SK-N-SH treated with all-trans-retinoic acid at 6 μM for 48 hours (cell line): ENCODE data around the gene GRIK5.

Experiments used
- ATAC-seq: fragments of 200-7000 bp; cut with Tn5 transposase; 3 replicates; pipeline ENCODE4 v1.9.1; 2020; ENCODE audit warnings: mild to moderate bottlenecking, moderate library complexity
- BACH2 ChIP-seq: fragments of 250-450 bp; sonication (Bioruptor Pico); IDR thresholded peaks from 2 replicates; pipeline ENCODE4 v1.9.0; 2021; ENCODE audit warnings: mild to moderate bottlenecking, borderline replicate concordance
- CREB5 ChIP-seq: fragments of 250-450 bp; sonication (Bioruptor Pico); IDR thresholded peaks from 2 replicates; pipeline ENCODE4 v1.5.1; 2020; ENCODE audit warnings: low read depth, mild to moderate bottlenecking, moderate library complexity
- CSRNP3 ChIP-seq: fragments of 250-450 bp; sonication (Bioruptor Pico); IDR thresholded peaks from 2 replicates; pipeline ENCODE4 v1.5.1; 2021; ENCODE audit warnings: mild to moderate bottlenecking, moderate library complexity
- ESRRG ChIP-seq: fragments of 250-450 bp; sonication (Bioruptor Pico); IDR thresholded peaks from 2 replicates; pipeline ENCODE4 v1.6.1; 2021; ENCODE audit warnings: mild to moderate bottlenecking
- GLIS3 ChIP-seq: fragments of 250-450 bp; sonication (Bioruptor Pico); IDR thresholded peaks from 2 replicates; pipeline ENCODE4 v1.5.0; 2020; ENCODE audit warnings: mild to moderate bottlenecking, moderate library complexity
- ISL1 ChIP-seq: fragments of 250-450 bp; sonication (Bioruptor Pico); IDR thresholded peaks from 2 replicates; pipeline ENCODE4 v2.1.2; 2022; ENCODE audit warnings: mild to moderate bottlenecking, moderate library complexity
- OSR1 ChIP-seq: fragments of 250-450 bp; sonication (Bioruptor Pico); IDR thresholded peaks from 2 replicates; pipeline ENCODE4 v1.8.0; 2022; ENCODE audit warnings: moderate library complexity, mild to moderate bottlenecking, inconsistent platforms
- PATZ1 ChIP-seq: fragments of 250-450 bp; sonication (Bioruptor Pico); IDR thresholded peaks from 2 replicates; pipeline ENCODE4 v1.8.0; 2020; ENCODE audit warnings: mild to moderate bottlenecking, moderate library complexity, borderline replicate concordance
- POU6F1 ChIP-seq: fragments of 250-450 bp; sonication (Bioruptor Pico); IDR thresholded peaks from 2 replicates; pipeline ENCODE4 v1.8.0; 2021; ENCODE audit warnings: low read depth, mild to moderate bottlenecking, moderate library complexity, borderline replicate concordance
- RARB ChIP-seq: fragments of 250-450 bp; sonication (Bioruptor Pico); IDR thresholded peaks from 2 replicates; pipeline ENCODE4 v1.8.0; 2021; ENCODE audit warnings: mild to moderate bottlenecking, moderate library complexity
- TCF4 ChIP-seq: fragments of 250-450 bp; sonication (Bioruptor Pico); IDR thresholded peaks from 2 replicates; pipeline ENCODE4 v1.8.0; 2021; ENCODE audit warnings: mild to moderate bottlenecking, moderate library complexity, borderline replicate concordance
- TOX ChIP-seq: fragments of 250-450 bp; sonication (Bioruptor Pico); IDR thresholded peaks from 2 replicates; pipeline ENCODE4 v1.8.0; 2021; ENCODE audit warnings: mild to moderate bottlenecking, moderate library complexity, borderline replicate concordance
- TSHZ2 ChIP-seq: fragments of 250-450 bp; sonication (Bioruptor Pico); IDR thresholded peaks from 2 replicates; pipeline ENCODE4 v1.5.0; 2020; ENCODE audit warnings: mild to moderate bottlenecking, moderate library complexity
- ZC3H10 ChIP-seq: fragments of 250-450 bp; sonication (Bioruptor Pico); IDR thresholded peaks from 2 replicates; pipeline ENCODE4 v1.5.1; 2021; ENCODE audit warnings: mild to moderate bottlenecking, moderate library complexity
- ZFP3 ChIP-seq: fragments of 250-450 bp; sonication (Bioruptor Pico); IDR thresholded peaks from 2 replicates; pipeline ENCODE4 v1.5.0; 2020; ENCODE audit warnings: mild to moderate bottlenecking, moderate library complexity
- ZFP30 ChIP-seq: fragments of 450-650 bp; formaldehyde crosslinking; IDR thresholded peaks from 2 replicates; pipeline ENCODE4 v1.5.0; 2022; ENCODE audit warnings: mild to moderate bottlenecking, moderate library complexity
- ZNF565 ChIP-seq: fragments of 450-650 bp; formaldehyde crosslinking; conservative IDR thresholded peaks from 2 replicates; pipeline ENCODE4 v1.5.0; 2020; ENCODE audit warnings: low read depth, mild to moderate bottlenecking, moderate library complexity
- ZNF70 ChIP-seq: fragments of 450-650 bp; formaldehyde crosslinking; IDR thresholded peaks from 2 replicates; pipeline ENCODE4 v1.5.0; 2020; ENCODE audit warnings: mild to moderate bottlenecking, moderate library complexity
- ZNF8 ChIP-seq: fragments of 450-650 bp; formaldehyde crosslinking; IDR thresholded peaks from 2 replicates; pipeline ENCODE4 v1.5.0; 2020; ENCODE audit warnings: mild to moderate bottlenecking, moderate library complexity

The GRIK5 gene

GRCh38 chr19:41971363-41971762 is 98.6 kb downstream of the GRIK5 start:
- no peak for TF ChIP-seq ZFP3 (CRISPR knock-in tag)
- no peak for TF ChIP-seq ZNF565 (CRISPR knock-in tag)
- ATAC-seq, result no peak

GRCh38 chr19:41969772-41970458 is 100.1 kb downstream of the GRIK5 start:
- no peak for ATAC-seq
- no peak for TF ChIP-seq ZNF8
- no peak for TF ChIP-seq ZC3H10 (CRISPR knock-in tag)
- no peak for TF ChIP-seq RARB (CRISPR knock-in tag)
- TF ChIP-seq ZNF70 (CRISPR knock-in tag), result no peak
- no peak for TF ChIP-seq CSRNP3 (CRISPR knock-in tag)
- no peak for TF ChIP-seq PATZ1 (CRISPR knock-in tag)
- no peak for TF ChIP-seq ISL1 (CRISPR knock-in tag)
- no peak for TF ChIP-seq ZFP3 (CRISPR knock-in tag)
- no peak for TF ChIP-seq ZNF565 (CRISPR knock-in tag)
- no peak for TF ChIP-seq BACH2 (CRISPR knock-in tag)
- no peak for TF ChIP-seq CREB5 (CRISPR knock-in tag)
- TF ChIP-seq ESRRG (CRISPR knock-in tag), result no peak
- no peak for TF ChIP-seq GLIS3 (CRISPR knock-in tag)
- no peak for TF ChIP-seq TCF4 (CRISPR knock-in tag)

- ATAC-seq, result no peak
- TF ChIP-seq ZNF565 (CRISPR knock-in tag) (no peak), TSHZ2 (CRISPR knock-in tag) (no peak), ESRRG (CRISPR knock-in tag) (no peak), ZFP30 (CRISPR knock-in tag) (no peak), GLIS3 (CRISPR knock-in tag) (no peak), ZC3H10 (CRISPR knock-in tag) (no peak), CREB5 (CRISPR knock-in tag) (no peak), POU6F1 (CRISPR knock-in tag) (no peak), RARB (CRISPR knock-in tag) (no peak), OSR1 (no peak), CSRNP3 (CRISPR knock-in tag) (no peak), TOX (CRISPR knock-in tag) (no peak), ZNF8 (no peak), ZNF70 (CRISPR knock-in tag) (no peak)
Observed at GRCh38 chr19:41968751-41969595, 101.0 kb downstream of the GRIK5 start.
